ENCODE measurements around the gene SYT3.

Gene SYT3

DNA sequence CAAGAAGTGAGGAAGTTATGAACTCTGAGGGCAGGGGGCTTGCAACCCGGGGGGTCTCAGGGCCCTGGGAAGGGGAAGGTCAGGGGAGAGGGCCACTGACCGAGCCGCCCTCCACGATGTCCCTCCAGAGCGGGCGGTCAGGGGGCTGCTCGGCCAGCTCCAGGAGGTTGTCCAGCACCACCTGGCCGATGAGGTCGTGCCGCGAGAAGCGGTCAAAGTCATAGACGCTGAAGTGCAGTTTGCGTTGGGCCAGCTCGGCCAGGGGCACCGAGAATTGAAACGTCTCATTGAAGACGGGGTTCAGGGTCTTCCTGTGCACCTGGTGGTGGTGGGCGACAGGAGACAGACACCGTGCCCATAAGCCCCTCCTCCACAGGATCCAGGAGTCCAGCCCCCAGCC, 10.5 kb downstream of the SYT3 start:
- Histone ChIP-seq H3K4me1 (ENCODE audit: control insufficient read depth, insufficient read depth, low read length) (no peaks in the 10 kb centered on the region), H3K27ac (ENCODE audit: extremely low read depth, low read depth, low read length) (no peak overlapping the region), H3K9me3 (ENCODE audit: control insufficient read depth, insufficient read depth, low read depth, low read length) (no peaks in the 10 kb centered on the region), H3K4me3 (ENCODE audit: low read depth, low read length) (no peak overlapping the region), H3K36me3 (ENCODE audit: control insufficient read depth in 2 of 2, insufficient read depth in 1 of 2, low read length in 2 of 2) (no peaks in the 10 kb centered on the region)
- TF ChIP-seq SALL2 (tag by site-specific recombination; IDR thresholded peaks at IDR 0.05; ENCODE audit: borderline replicate concordance) (no peak), ZSCAN16 (tag by site-specific recombination; IDR thresholded peaks at IDR 0.05) (no peak), MYNN (tag by site-specific recombination; IDR thresholded peaks at IDR 0.05; ENCODE audit: borderline replicate concordance) (no peak), BCL11B (tag by site-specific recombination; IDR thresholded peaks at IDR 0.05; ENCODE audit: low read depth) (no peak), ZNF132 (tag by site-specific recombination; IDR thresholded peaks at IDR 0.05; ENCODE audit: borderline replicate concordance) (no peak), SETDB1 (IDR thresholded peaks at IDR 0.05; ENCODE audit: insufficient read length, low read length) (no peak), ZNF600 (tag by site-specific recombination; IDR thresholded peaks at IDR 0.05) (no peak), PATZ1 (tag by site-specific recombination; IDR thresholded peaks at IDR 0.05) (no peak), ZBTB7A (tag by site-specific recombination; IDR thresholded peaks at IDR 0.05; ENCODE audit: low read depth) (no peak), ZNF404 (tag by site-specific recombination; IDR thresholded peaks at IDR 0.05) (no peak), HOXA7 (CRISPR knock-in tag; IDR thresholded peaks at IDR 0.05; ENCODE audit: borderline replicate concordance) (no peak), ZNF16 (tag by site-specific recombination; IDR thresholded peaks at IDR 0.05; ENCODE audit: low read depth) (no peak)
- ChIA-PET POLR2A (interaction anchor here (0.6 kb wide), 1 partner anchor 40 kb away, joined by 4 read pairs; no protein-coding TSS in a partner anchor), CTCF (interaction anchor here (0.6 to 1.0 kb wide), 2 partner anchors 73 to 187 kb away, joined by 3 read pairs; no protein-coding TSS in a partner anchor)

DNA sequence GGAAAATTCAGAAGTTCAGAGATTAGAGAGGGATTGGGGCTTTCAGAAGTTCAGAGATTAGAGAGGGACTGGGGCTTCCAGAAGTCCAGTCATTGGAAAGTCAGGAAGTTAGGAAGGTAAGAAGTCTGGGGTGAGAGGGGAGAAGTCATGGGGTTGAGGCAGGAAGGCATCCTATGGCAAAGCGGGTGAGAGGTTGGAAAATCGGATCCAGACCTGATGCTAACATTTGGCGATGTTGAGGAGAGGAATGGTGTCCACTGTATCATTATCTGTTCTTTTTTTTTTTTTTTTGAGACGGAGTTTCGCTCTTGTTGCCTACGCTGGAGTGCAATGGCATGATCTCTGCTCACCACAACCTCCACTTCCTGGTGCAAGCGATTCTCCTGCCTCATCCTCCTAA, 11.1 kb downstream of the SYT3 start:
- Histone ChIP-seq H3K4me1 (ENCODE audit: control insufficient read depth, insufficient read depth, low read length) (no peaks in the 10 kb centered on the region), H3K9me3 (ENCODE audit: control insufficient read depth, insufficient read depth, low read depth, low read length) (no peaks in the 10 kb centered on the region), H3K36me3 (ENCODE audit: control insufficient read depth in 2 of 2, insufficient read depth in 1 of 2, low read length in 2 of 2) (no peaks in the 10 kb centered on the region), H3K4me3 (ENCODE audit: low read depth, low read length) (no peak overlapping the region), H3K27ac (ENCODE audit: extremely low read depth, low read depth, low read length) (no peak overlapping the region)
- no peak for TF ChIP-seq ZNF585B (tag by site-specific recombination; IDR thresholded peaks at IDR 0.05)
- TF ChIP-seq PRDM10 (tag by site-specific recombination; IDR thresholded peaks at IDR 0.05): peak; percentile 66
- ChIA-PET POLR2A (no interaction called here), CTCF (interaction anchor here (0.6 to 1.0 kb wide), 3 partner anchors 72 to 466 kb away, joined by 3 read pairs; no protein-coding TSS in a partner anchor)

DNA sequence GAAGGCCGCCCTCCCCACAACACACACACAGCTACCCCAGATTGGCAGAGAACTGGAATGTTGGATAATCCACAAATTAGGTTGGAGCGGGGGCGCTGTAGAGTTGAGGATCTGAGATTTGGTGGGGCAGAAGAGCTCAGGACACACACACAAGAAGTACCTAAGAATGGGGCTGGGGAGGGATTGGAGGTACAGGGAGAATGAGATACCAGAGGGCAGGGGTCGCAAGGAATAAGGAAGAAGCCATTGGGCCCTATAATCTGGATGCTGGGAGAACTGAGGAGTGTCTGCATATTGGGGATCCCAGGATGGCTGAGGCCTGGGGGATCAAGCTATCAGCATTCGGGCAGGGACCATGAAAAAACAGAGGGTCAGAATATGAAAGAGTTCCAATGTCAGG, 11.5 kb downstream of the SYT3 start:
- CTCF ChIA-PET: interaction anchor here (0.7 to 1.1 kb wide), 4 partner anchors 14 to 466 kb away, joined by 3 read pairs; no protein-coding TSS in a partner anchor
- Histone ChIP-seq H3K4me1 (ENCODE audit: control insufficient read depth, insufficient read depth, low read length) (no peaks in the 10 kb centered on the region), H3K36me3 (ENCODE audit: control insufficient read depth in 2 of 2, insufficient read depth in 1 of 2, low read length in 2 of 2) (no peaks in the 10 kb centered on the region), H3K27ac (ENCODE audit: extremely low read depth, low read depth, low read length) (no peak overlapping the region), H3K9me3 (ENCODE audit: control insufficient read depth, insufficient read depth, low read depth, low read length) (no peaks in the 10 kb centered on the region), H3K4me3 (ENCODE audit: low read depth, low read length) (no peak overlapping the region)
- POLR2A ChIA-PET: interaction anchor here (0.7 kb wide), 1 partner anchor 29 kb away, joined by 3 read pairs; no protein-coding TSS in a partner anchor
- TF ChIP-seq ZNF266 (tag by site-specific recombination; IDR thresholded peaks at IDR 0.05; ENCODE audit: low read depth): no peak
- no peak for TF ChIP-seq GFI1B (tag by site-specific recombination; IDR thresholded peaks at IDR 0.05)

All from HEK293 (cell line).